Stimulated activated CD8-positive, alpha-beta memory T cell treated with anti-CD3 and anti-CD28 coated beads, Interleukin-7, amount 100 ng/mL, for 24 hours (primary cell): ENCODE results near the gene RTL1.

Experiments used
- DNase-seq: peaks from one replicate; pipeline ENCODE4 v3.0.0-alpha.2; 2020; ENCODE audit warnings: low read depth

The RTL1 gene

GRCh38 chr14:100903672-100904185, at the start of gene RTL1:
Gene RTL1, minus strand, starts transcription at chr14:100903722. Its CDS starts 18,934 bp downstream, at chr14:100884788.
- no peak for DNase-seq

DNA sequence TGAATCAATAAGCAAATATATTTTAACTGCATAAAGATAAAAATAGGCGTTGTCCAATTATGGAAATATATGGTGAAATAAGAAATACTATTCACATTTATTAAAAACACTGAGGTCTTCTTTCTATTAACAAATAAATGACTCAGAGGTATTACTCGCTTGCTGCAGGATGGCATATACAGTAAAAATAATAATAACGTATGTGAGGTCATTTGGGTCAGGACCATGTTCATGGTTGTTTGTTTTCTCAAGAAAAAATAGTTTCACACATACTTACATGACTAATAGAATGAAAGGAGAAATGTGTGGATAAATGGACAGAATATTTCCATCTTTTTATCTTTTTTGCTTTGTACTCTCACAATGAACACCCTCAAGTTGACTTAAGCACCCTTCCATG, 46.5 kb upstream of the RTL1 start:
- no peak for DNase-seq

DNA sequence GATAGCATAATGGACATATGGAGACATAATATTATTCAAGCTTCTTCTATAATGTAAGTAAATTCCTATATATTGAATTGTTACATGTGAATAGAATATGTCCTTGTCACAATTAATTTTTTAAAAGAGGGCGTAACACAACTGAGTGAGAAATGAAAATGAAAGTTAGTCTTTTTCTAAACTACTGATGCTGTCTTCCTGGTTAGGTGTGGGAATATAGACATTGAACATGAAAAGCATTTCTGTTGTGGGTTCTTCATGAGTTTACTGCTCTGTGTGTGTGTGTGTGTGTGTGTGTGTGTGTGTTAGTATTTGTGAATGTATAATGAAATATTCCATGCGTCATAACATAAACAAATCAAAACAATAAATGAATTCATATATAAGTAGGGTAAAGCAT, 40.5 kb upstream of the RTL1 start:
- DNase-seq = no peak

DNA sequence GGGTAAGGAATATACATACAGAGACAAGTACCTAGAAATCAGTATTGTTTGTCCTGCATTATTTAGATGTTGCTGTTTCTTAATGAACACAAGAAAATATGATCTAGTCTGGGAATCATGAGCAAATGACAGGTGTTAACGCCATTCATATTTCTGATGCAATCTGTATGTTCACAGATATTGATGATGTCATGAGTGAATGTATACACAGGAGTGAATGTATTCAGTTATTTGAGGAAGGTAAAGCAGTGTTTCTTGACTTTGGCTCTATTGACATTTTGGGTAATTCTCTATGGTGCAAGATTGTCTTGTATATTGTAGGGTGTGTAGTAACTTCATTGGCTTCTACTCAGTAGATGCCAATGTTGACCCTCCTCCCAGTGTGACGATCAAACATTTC, 26.7 kb upstream of the RTL1 start:
- no peak for DNase-seq

- no peak for DNase-seq
These were observed 12.0 kb upstream of the RTL1 start for GRCh38 chr14:100915560-100915959.

DNA sequence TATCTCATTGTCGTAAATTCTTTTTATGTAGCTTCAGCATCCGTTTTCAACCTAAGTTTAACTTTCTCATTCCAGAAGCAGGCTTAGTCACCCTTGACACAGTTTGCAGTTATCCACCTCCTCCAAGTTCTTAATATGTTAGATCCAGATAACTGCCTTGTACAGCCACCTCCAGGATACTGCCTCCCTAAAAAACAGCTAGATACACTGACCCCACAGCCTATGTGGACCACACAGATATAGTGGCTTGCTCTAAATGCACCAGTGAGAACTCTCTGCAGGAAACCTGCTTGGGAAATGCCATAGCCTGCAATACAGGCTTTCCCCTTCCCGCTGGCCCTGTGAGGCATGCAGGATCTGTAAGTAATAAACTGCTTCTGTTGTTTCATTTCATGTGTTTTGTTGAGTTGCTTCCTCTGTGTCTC, 11.1 kb upstream of the RTL1 start:
- no peak for DNase-seq

GRCh38 chr14:100911665-100912316, 8.3 kb upstream of the RTL1 start:
- DNase-seq = no peak

DNA sequence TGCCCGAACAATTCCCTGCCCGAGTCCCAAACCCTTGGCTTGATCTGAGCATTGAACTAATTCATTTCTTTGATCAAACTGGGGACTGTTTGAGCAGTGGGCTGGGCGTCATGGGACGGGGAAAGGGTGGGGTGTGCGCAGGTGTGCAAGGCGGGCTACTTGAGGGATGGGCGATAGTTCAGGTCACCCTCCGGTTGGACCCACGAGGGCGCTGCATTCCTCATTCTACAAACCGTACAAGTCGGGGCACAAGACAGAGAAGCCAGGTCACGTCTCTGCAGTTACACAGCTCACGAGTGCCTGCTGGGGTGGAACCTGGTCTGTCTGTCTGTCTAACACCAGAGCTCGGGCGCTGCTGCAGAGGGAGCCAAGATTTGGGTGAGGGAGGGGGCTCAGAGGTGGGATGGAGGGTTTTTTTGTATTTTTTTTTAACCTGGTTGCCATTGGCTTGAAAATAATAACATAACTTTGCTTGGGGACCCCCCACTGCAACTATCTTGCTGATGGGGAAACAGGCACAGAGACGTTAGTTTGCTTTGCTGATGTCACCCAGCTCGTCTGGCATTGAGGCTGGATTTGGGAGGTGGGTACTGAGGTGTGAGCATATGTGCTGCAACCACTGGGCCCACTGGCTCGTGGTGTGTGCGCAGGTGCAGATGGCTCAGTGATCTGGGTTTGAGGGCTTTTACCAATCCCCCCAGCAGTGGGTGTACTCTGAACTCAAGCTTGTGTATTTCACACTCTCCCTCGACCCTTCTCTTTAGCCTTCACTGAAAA, 7.6 kb upstream of the RTL1 start:
- no peak for DNase-seq

DNA sequence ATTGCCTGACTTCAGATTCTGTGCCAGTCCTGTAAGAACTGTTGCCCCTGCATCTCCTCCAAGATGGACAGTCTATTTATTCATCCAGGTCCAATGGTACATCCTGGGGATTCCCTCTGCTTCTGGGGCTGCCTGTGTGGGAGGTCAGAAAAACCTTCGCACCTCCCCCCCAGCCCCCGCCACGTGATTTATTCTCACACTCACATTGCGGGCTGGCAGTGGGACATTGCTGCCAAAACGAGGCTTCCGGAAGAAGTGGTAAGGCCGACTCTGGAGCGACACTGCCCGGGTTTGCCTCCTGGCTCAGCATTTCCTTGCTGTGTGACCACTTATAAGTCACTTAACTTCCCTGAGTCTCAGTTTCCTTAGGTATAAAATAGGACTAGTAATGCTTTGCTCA, 5.9 kb upstream of the RTL1 start:
- no peak for DNase-seq

GRCh38 chr14:100907240-100907639, 3.7 kb upstream of the RTL1 start:
- no peak for DNase-seq

DNA sequence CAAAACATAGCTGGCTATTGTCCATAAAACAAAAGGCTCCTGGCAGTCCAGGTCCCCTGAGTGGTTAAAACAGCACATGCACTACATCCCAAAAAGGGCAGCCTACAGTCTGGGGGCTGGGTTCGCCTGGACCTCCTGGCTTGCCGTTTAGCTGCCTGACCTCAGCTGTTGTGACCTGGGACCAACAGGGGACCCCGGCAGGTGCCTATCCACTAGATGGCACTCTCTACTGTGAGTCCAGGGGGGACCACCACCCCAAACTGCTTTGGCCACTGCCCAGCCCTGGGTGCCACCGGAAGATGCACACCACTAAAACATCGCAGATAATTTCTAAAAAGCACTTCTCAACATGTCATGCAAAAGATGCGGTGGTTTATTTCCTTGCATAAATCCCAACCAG, 2.9 kb upstream of the RTL1 start:
- no peak for DNase-seq

DNA sequence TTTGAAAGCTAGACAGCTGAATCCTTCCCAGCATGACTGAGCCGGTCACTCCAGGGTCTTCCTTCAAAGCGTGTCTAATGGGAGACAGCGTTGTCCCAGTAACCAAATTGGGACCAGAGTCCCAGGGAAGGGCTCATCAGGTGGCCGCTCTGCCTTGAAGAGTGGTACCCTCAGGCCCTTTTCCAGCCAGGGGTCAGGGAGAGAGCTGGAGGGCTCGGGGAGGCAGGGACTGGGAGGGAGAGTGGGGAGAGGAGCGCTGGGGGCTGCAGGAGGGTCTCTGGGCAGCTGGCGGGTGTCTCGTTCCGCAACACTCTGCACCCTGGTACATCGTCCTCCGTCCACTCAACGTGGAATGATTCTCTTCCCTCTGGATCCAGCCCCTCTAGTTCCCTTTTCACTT, 1.6 kb upstream of the RTL1 start:
- no peak for DNase-seq

GRCh38 chr14:100904307-100905087, 975 bp upstream of the RTL1 start:
- no peak for DNase-seq

DNA sequence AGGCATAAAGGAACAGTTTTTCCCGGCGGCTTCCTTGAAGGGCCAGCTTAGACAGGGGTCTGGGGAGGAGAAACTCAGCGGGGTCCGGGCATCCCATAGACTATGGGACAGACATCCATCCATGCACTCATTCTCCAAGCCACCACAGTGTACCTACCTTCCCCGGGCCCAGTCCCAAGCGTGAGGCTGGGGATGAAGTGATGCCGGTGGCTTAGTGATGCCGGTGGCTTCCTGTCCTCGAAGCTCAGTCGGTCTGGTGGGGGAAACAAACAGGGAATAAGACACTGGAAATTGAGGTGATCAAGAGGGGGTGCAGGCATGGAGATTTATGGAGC, 421 bp downstream of the RTL1 start:
- no peak for DNase-seq

DNA sequence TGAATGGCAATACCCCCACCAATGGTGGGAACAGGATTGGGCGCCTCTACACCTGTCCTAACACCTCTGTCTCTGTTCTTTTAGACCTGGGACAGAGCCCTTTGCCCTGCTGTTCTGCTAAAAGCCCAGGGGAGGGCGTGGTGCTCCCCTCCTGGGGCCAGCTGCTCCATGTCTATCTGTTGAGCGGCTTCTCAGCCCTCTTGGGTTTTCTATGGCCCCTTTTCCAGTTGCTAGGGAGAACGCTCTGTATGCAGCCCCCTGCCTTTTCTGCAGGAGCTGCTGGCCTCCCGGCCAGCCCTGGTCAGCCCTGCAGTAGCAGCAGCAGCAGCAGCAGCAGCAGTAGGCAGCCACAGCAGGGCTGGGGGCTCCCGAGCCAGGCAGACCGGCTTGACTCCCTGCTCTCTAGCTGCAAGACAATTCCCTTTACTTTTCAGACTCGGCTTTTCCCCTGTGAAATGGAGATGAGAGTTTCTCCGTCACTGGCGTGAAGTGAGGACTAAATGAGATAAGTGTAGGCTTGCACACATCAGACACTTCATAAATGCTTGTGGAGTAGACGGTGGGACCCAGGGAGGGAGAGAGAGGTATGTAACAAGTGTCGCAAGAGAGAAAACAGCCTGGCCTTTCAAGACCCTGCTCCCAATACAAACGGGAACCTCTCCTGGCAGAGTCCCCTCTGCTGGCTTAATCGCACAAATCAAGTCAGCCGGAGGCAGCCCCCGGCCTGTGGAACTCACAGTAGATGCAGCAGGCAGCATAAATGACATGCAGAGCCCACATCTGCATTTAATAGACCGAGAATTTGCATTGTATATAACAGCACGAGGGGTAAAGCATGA, 1.0 kb downstream of the RTL1 start:
- DNase-seq = no peak

DNA sequence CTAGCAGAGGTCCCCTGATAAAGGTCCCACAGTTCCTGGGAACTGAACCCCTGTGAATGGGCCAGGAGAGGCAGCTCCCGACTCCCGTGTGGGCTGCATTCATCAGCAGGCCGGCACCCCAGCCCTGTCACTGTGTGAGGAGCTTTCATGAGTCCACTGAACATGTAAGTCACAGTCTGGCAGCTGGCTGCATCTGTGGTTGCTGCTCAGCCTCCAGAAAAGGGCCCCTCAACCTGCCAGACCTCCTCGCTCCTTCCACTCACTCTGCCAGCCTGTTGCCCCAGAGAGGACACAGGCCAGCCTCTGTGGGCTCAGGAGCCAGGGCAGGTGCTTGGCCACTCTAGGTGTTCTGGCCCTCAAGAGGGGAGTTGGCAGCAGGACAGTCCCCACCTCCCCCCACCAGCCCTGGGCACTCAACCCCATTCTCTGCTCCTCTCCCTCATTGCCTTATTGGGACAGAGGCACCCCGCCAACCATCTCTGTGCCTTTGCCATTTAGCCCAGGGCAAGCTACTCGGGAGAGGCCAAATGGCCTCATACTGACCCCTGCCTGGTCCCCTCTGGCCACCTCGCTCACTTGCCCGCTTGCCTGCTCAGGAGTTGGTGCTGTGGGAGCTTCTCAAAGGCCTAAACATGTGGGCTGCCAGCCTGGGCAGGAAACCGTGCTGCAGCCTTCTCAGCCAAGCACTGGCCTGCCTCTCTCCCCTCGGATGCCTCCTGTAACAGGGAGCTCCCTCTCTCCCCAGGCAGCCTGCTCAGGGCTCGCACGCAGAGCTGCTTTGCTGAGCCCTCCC, 1.9 kb downstream of the RTL1 start:
- DNase-seq = no peak

- no peak for DNase-seq
These were observed 2.6 kb downstream of the RTL1 start for GRCh38 chr14:100900837-100901390.

- no peak for DNase-seq
These were observed 3.4 kb downstream of the RTL1 start for GRCh38 chr14:100899884-100900771.

DNA sequence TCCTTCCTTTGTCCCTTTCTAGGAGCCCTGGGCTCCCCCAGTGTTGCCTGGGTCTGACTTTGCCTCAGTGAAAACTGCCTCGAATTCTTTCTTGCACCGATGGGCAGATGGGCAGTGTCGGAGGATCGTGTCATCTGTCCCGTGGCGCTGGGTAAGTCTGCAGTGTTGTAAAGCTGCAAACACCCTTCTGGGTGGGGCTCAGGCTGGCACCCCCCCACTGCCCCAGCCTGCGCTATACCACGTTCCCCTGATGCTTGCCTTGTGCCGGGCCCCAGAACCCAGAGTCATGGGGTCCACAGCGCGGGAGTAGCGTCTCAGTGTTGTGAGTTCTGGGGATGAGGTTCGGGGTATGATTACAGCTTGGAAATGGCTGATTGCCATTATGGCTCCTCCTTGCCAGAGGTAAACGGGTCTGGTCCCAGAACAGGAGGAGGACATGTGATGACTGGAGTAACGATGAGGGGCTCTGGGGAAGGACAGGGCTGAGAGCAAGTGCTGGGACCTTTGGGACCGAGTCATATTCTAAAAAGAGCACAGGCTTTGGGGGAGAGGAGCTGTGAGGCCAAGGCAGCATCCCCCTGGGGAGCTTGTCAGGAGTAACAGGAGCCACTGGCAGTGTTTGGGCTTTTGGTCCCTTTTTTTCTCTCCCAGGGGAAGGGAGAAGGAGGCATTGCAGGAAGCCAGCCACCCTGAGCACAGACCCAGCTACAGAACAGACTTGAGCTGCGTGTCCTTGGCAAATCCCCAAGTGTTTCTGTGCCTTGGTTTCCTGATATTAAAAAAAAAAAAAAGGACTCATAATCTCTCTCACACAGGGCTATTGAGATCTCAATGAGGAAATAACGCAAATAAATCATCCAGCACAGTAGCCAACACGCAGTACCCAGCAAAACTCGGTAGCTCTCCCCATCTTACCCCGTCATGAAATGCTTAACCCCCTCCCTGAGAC, 4.3 kb downstream of the RTL1 start:
- DNase-seq = no peak
